GM10266 (cell line): ENCODE data around the gene IL5.

ENCODE experiments used
- DNase-seq: peaks from one replicate; pipeline ENCODE4 v3.0.0; 2012; ENCODE audit errors: extremely low spot score
- TF ChIP-seq, protein P1 (sequence below): IDR thresholded peaks from 2 replicates; pipeline ENCODE4 v1.5.1; 2012; ENCODE audit warnings: mild to moderate bottlenecking, low read depth; ENCODE audit not compliant: control insufficient read depth, insufficient read depth; ENCODE audit errors: missing control alignments

Gene IL5

DNA sequence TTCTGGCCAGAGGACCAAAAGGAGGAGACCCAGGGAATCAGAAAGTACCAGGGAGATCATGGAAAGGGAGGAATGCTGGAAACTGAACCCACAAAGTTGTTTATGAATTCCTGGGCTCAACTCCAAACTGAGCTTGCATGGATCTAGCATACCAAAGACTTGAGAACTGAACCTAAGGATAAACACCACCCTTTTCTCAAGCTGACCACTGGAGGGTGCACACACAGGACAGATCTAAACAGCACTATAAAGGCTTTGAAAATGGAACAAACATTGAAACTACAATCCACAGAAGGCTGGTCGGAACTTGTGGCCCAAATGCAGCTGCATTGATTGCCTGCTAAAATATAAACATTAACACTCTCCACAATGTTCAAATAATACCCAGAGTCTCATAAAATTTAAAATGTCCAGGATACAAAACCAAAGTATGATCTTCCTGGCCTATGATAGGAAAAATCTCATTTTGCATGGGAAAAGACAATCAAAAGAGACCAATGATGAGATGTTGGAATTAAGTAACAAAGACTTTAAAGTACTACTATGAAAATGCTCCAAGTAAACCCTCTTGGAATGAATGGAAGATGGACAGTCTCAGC is 37.1 kb downstream of the IL5 start:
- TF ChIP-seq, protein P1, sequence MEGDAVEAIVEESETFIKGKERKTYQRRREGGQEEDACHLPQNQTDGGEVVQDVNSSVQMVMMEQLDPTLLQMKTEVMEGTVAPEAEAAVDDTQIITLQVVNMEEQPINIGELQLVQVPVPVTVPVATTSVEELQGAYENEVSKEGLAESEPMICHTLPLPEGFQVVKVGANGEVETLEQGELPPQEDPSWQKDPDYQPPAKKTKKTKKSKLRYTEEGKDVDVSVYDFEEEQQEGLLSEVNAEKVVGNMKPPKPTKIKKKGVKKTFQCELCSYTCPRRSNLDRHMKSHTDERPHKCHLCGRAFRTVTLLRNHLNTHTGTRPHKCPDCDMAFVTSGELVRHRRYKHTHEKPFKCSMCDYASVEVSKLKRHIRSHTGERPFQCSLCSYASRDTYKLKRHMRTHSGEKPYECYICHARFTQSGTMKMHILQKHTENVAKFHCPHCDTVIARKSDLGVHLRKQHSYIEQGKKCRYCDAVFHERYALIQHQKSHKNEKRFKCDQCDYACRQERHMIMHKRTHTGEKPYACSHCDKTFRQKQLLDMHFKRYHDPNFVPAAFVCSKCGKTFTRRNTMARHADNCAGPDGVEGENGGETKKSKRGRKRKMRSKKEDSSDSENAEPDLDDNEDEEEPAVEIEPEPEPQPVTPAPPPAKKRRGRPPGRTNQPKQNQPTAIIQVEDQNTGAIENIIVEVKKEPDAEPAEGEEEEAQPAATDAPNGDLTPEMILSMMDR, result peak; percentile 64
- DNase-seq, result peak; percentile 67

DNA sequence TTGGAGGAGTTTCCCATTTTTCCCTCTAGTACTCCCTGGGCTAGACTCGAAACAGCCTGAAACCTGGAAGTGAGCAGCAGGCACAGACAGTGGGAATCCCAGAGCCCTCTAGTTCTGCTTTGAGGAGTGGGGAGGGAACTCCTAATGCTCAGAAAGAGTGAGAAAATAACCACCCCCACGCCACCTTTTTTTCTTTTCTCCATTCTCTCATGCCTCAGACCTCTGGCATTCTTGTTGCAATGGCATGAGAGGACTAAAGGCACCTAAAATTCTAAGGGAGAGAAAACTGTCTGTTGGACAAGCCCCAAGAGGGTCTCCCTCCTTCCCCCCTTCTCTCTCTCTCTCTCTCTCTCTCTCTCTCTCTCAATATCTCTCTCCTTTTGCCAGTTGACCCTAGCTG is 37.7 kb downstream of the IL5 start:
- DNase-seq, result no peak
- TF ChIP-seq, protein P1, result no peak

DNA sequence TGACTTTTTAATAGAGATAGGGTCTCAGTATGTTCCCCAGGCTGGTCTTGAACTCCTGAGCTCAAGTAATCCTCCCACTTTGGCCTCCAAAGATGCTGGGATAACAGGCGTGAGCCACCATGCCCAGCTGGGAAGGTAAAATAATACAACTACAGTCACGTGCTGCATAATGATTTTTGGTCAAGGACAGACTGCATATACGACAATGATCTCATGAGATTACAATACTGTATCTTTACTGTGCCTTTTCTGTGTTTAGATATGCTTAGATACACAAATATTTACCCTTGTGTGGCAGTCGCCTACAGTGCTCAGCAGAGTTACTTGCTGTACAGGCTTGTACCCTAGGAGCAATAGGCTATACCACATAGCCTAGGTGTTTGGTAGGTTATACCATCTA is 38.6 kb downstream of the IL5 start:
- TF ChIP-seq, protein P1, result no peak

DNA sequence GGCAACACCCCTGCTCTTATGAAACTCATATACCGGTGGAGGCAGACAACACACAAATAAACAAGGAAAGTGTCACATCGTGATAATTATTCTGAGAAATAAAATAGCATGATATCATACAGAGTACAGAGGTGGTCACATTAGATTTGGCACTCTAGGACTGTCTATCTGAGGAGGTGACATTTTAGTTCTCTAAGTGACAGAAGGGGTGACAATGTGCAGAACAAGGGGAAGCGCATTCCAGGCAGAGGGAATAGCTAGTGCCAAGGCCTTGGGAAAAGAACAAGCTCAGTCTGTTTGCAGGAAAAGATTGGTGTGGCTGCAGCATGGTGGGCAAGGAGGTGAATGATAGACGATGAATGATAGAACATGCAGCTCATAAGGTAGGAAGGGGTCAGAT is 40.1 kb downstream of the IL5 start:
- TF ChIP-seq, protein P1, result no peak
- no peak for DNase-seq

More for the DNA sequence above, 38.6 kb downstream of the IL5 start:
- DNase-seq, result no peak

DNA sequence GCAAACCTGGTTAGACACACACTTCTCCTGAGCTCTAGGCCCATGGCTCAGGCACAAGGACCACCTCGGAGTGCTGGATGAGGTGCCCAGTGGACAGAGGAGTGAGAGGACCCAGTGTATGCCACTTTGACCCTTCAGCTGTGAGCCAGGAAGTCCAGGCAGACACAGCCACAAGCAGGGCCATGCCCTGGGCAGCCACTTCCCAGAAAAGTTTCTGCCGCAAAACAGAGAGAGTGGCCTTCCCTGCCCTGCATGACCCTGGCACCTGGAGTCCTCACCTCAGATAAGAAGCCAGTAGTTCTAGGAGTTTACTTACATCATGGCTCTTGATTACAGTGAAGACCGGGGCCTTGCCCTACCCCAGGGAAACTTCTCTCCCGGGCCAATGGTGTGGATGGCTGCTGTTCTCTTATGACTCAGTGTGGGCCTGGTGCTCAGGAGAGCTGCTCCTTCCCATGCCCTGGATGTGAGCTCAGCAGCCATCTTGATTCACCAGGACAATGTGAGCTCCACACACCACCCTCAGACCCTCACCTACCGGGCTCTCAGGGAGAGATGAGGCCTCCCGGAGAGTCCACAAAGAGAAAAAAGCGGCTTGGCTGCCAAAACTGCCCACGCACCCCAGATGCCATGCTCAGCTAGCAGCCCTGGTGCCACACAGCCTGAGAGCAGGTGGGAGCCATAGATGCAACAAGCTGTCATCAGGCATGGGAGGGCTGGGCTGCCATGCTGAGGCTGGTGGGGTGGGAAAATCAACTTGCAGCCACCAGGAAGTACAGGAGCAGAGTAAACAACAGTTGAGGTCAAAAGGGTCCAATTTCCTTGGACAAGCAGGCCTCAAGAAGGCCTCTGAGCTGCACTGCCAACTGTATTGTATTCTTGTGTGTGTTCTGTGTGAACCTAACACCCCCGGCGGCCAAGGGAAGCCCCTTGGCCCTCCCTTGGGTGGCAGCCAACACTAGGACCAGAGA is 41.1 kb downstream of the IL5 start:
- TF ChIP-seq, protein P1, result no peak
- no peak for DNase-seq

DNA sequence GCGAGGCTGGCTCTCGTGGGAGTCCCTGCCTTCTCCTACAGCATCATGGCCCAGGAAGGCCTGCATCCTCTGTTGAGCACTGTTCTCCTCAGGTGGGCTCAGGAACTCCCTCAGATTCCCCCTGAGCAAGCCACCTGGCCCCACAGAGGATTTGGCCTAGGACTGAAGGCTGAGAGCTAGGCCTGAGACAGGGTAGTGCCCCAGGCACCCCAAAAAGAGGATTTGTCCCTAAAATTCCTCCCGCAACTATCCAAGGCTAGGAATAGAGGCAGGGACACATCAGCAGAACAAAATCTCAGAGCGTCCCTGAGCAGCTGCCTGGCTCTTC is 41.7 kb downstream of the IL5 start:
- no peak for DNase-seq
- TF ChIP-seq, protein P1, result no peak
